IMR-90 (cell line): ENCODE results near the gene ATRNL1. TPM values are rescaled to one million over a fixed set of nuclear protein-coding genes. Genes with fewer than 3 reads are reported as not detected.

ENCODE experiments used
- ATAC-seq: fragments of 200-7000 bp; cut with Tn5 transposase; 2 replicates; pipeline ENCODE4 v1.9.1; 2020; ENCODE audit warnings: low read depth, mild to moderate bottlenecking, moderate library complexity
- BruUV-seq: library from RNA; stranded (reverse); fragments of 400-500 nt; replicated peaks from 2 replicates; lab custom pipeline; 2021; lab: Mats Ljungman, UMichigan
- CTCF ChIA-PET: fragments of 300-600 bp; formaldehyde crosslinking; extraction: SDS; loops from one replicate; lab custom pipeline; 2021; ENCODE audit warnings: antibody characterized with exemption; lab: Yijun Ruan, JAX
- POLR2A ChIA-PET: fragments of 300-600 bp; sonication (Branson Sonifier 250); formaldehyde crosslinking; loops from one replicate; lab custom pipeline; 2022; ENCODE audit warnings: antibody characterized with exemption; ENCODE audit not compliant: unreplicated experiment; lab: Charles Lee
- DNase-seq: peaks from one replicate; pipeline ENCODE4 v3.0.0; 2013
- H2AFZ ChIP-seq: replicated peaks from 2 replicates; pipeline ENCODE3; 2013; ENCODE audit warnings: low read length, mild to moderate bottlenecking; ENCODE audit not compliant: poor library complexity
- H2AK5ac ChIP-seq: 2 replicates; pipeline ENCODE4 v1.6.1; 2013; ENCODE audit warnings: low read depth, low read length, inconsistent platforms
- H2AK9ac ChIP-seq: replicated peaks from 2 replicates; pipeline ENCODE3; 2013; ENCODE audit warnings: mild to moderate bottlenecking, low read depth, low read length, moderate library complexity; ENCODE audit not compliant: poor library complexity
- H2BK120ac ChIP-seq: 2 replicates; pipeline ENCODE4 v1.6.1; 2013; ENCODE audit warnings: low read depth, low read length, inconsistent platforms
- H2BK15ac ChIP-seq: 3 replicates; pipeline ENCODE4 v1.6.1; 2013; ENCODE audit warnings: low read depth, low read length, inconsistent platforms
- H2BK20ac ChIP-seq: 2 replicates; pipeline ENCODE4 v1.6.1; 2013; ENCODE audit warnings: low read depth, mild to moderate bottlenecking, inconsistent platforms, low read length, moderate library complexity
- H2BK5ac ChIP-seq: 2 replicates; pipeline ENCODE4 v1.6.1; 2013; ENCODE audit warnings: mild to moderate bottlenecking, low read depth, low read length, inconsistent platforms; ENCODE audit not compliant: poor library complexity, severe bottlenecking
- H3K14ac ChIP-seq: replicated peaks from 2 replicates; pipeline ENCODE4 v1.6.1; 2013; ENCODE audit warnings: low read depth, low read length, inconsistent platforms
- H3K18ac ChIP-seq: 2 replicates; pipeline ENCODE4 v1.6.1; 2013; ENCODE audit warnings: low read depth, low read length, control low read depth
- H3K23ac ChIP-seq: 2 replicates; pipeline ENCODE4 v1.6.1; 2013; ENCODE audit warnings: low read depth, low read length, inconsistent platforms
- H3K27ac ChIP-seq: 2 replicates; pipeline ENCODE4 v1.5.1; 2013; ENCODE audit warnings: mild to moderate bottlenecking, control low read depth, low read length; ENCODE audit not compliant: insufficient read depth
- H3K27me3 ChIP-seq: 2 replicates; pipeline ENCODE4 v1.6.1; 2013; ENCODE audit warnings: low read length; ENCODE audit not compliant: control insufficient read depth, insufficient read depth
- H3K36me3 ChIP-seq: 2 replicates; pipeline ENCODE4 v1.6.1; 2013; ENCODE audit warnings: low read length, mixed read lengths; ENCODE audit not compliant: control insufficient read depth, insufficient read depth
- H3K4ac ChIP-seq: 2 replicates; pipeline ENCODE4 v1.6.1; 2013; ENCODE audit warnings: low read depth, low read length, inconsistent platforms
- H3K4me1 ChIP-seq: 2 replicates; pipeline ENCODE4 v1.6.1; 2013; ENCODE audit warnings: low read length, mixed read lengths; ENCODE audit not compliant: control insufficient read depth, insufficient read depth
- H3K4me2 ChIP-seq: 2 replicates; pipeline ENCODE4 v1.6.1; 2013; ENCODE audit warnings: low read depth, mild to moderate bottlenecking, control low read depth, low read length, moderate library complexity
- H3K4me3 ChIP-seq: 2 replicates; pipeline ENCODE4 v1.5.1; 2013; ENCODE audit warnings: low read depth, mild to moderate bottlenecking, control low read depth, low read length, moderate library complexity; ENCODE audit not compliant: insufficient read depth
- H3K56ac ChIP-seq: 2 replicates; pipeline ENCODE4 v1.6.1; 2013; ENCODE audit warnings: low read length, inconsistent platforms; ENCODE audit not compliant: insufficient read depth; ENCODE audit errors: extremely low read depth
- H3K79me1 ChIP-seq, 2 experiments: 2 replicates each; pipeline ENCODE4 v1.6.1; 2013; ENCODE audit warnings: low read length in 2 of 2, inconsistent platforms in 1 of 2, low read depth in 1 of 2
- H3K9ac ChIP-seq: 2 replicates; pipeline ENCODE4 v1.6.1; 2013; ENCODE audit warnings: low read depth, low read length, control low read depth
- H3K9me1 ChIP-seq: 2 replicates; pipeline ENCODE4 v1.6.1; 2013; ENCODE audit warnings: low read length, inconsistent platforms; ENCODE audit not compliant: insufficient read depth
- H3K9me3 ChIP-seq: 2 replicates; pipeline ENCODE4 v1.6.1; 2013; ENCODE audit warnings: low read length; ENCODE audit not compliant: control insufficient read depth, insufficient read depth
- H4K20me1 ChIP-seq: 2 replicates; pipeline ENCODE4 v1.6.1; 2013; ENCODE audit warnings: low read length, inconsistent platforms; ENCODE audit not compliant: insufficient read depth
- H4K5ac ChIP-seq: 2 replicates; pipeline ENCODE4 v1.6.1; 2013; ENCODE audit warnings: mild to moderate bottlenecking, low read depth, low read length, control low read depth
- H4K8ac ChIP-seq, 2 experiments: 2 replicates each; pipeline ENCODE4 v1.6.1; 2013; ENCODE audit warnings: low read depth in 2 of 2, low read length in 2 of 2, control low read depth in 1 of 2, inconsistent platforms in 1 of 2
- H4K91ac ChIP-seq: 2 replicates; pipeline ENCODE4 v1.6.1; 2013; ENCODE audit warnings: low read depth, low read length, inconsistent platforms; ENCODE audit not compliant: insufficient read depth
- BHLHE40 ChIP-seq: fragments of 150-350 bp; IDR thresholded peaks from 2 replicates; pipeline ENCODE4 v1.6.1; 2016; ENCODE audit warnings: mild to moderate bottlenecking, low read depth, low read length
- CHD1 ChIP-seq: IDR thresholded peaks from 2 replicates; pipeline ENCODE4 v1.6.1; 2012; ENCODE audit warnings: low read depth, low read length, improper control_type of control experiment
- ELK1 ChIP-seq: fragments of 150-350 bp; IDR thresholded peaks from 2 replicates; pipeline ENCODE4 v1.6.1; 2016; ENCODE audit warnings: low read depth, mild to moderate bottlenecking, low read length, moderate library complexity, borderline replicate concordance
- FOS ChIP-seq: fragments of 150-350 bp; IDR thresholded peaks from 2 replicates; pipeline ENCODE4 v1.6.1; 2016; ENCODE audit warnings: low read depth, low read length
- MAFK ChIP-seq: IDR thresholded peaks from 2 replicates; pipeline ENCODE4 v1.6.1; 2012; ENCODE audit warnings: low read depth, low read length, improper control_type of control experiment
- MAZ ChIP-seq: IDR thresholded peaks from 2 replicates; pipeline ENCODE4 v1.6.1; 2012; ENCODE audit warnings: low read depth, mild to moderate bottlenecking, low read length, improper control_type of control experiment, moderate library complexity, borderline replicate concordance
- MXI1 ChIP-seq: IDR thresholded peaks from 2 replicates; pipeline ENCODE4 v1.6.1; 2012; ENCODE audit warnings: low read depth, mild to moderate bottlenecking, low read length, moderate library complexity, borderline replicate concordance
- NFE2L2 ChIP-seq: fragments of 150-350 bp; IDR thresholded peaks from 2 replicates; pipeline ENCODE4 v1.6.1; 2016; ENCODE audit warnings: low read depth, mild to moderate bottlenecking, low read length
- POLR2A ChIP-seq: IDR thresholded peaks from 2 replicates; pipeline ENCODE4 v1.6.1; 2012; ENCODE audit warnings: mild to moderate bottlenecking, low read depth, low read length
- RAD21 ChIP-seq: IDR thresholded peaks from 2 replicates; pipeline ENCODE4 v1.6.1; 2012; ENCODE audit warnings: low read length, improper control_type of control experiment
- RFX5 ChIP-seq: IDR thresholded peaks from 2 replicates; pipeline ENCODE4 v1.8.0; 2012; ENCODE audit warnings: low read depth, mild to moderate bottlenecking, low read length, moderate library complexity
- SMC3 ChIP-seq: fragments of 150-350 bp; IDR thresholded peaks from 2 replicates; pipeline ENCODE4 v1.6.1; 2016; ENCODE audit warnings: low read depth, mild to moderate bottlenecking, antibody characterized with exemption, low read length, moderate library complexity
- USF2 ChIP-seq: fragments of 150-350 bp; IDR thresholded peaks from 2 replicates; pipeline ENCODE4 v1.6.1; 2017; ENCODE audit warnings: mild to moderate bottlenecking, antibody characterized with exemption, low read length, low read depth
- WGBS, 2 experiments: methylation state at CpG; one replicate each; pipeline versions ENCODE4 v1.1.5 to v1.1.7; 2013; ENCODE audit warnings: missing lambda C conversion rate in 2 of 2; ENCODE audit not compliant: insufficient read length in 1 of 2; ENCODE audit errors: extremely low coverage in 2 of 2; 5-methylcytosine and 5-hydroxymethylcytosine counted together
- dilution Hi-C: fragments of 300-500 bp; cut with HindIII; formaldehyde crosslinking; loops from one replicate; pipeline ENCODE4 v1.14.3; 2018; ENCODE audit warnings: low sequenced_read_pairs; ENCODE audit not compliant: unreplicated experiment
- in situ Hi-C: fragments of 300-500 bp; cut with MboI; formaldehyde crosslinking; loops from 3 replicates; pipeline ENCODE4 v1.14.3; 2019; ENCODE audit warnings: low sequenced_read_pairs, inconsistent platforms, mixed read lengths
- intact Hi-C: fragments of 100-400 bp; cut with micrococcal nuclease; formaldehyde crosslinking; loops from 2 replicates; pipeline ENCODE4 v1.10.0; 2022
- polyA plus RNA-seq, 3 experiments: library from polyadenylated mRNA; depleted of rRNA; stranded (reverse); fragments of >200 nt; gene quantifications; 2 replicates each; pipeline ENCODE4 v1.2.3, GENCODE V29; 2012; ENCODE audit warnings: low replicate concordance in 1 of 3
- total RNA-seq: library from RNA; depleted of rRNA; stranded (reverse); fragments of >200 nt; gene quantifications from 2 replicates; pipeline ENCODE4 v1.2.3, GENCODE V29; 2012

ATRNL1 gene
- total and polyA plus RNA-seq, 2 of the 4 experiments (the other 2 are of a cell fraction) = 0.18 to 0.19 TPM

DNA sequence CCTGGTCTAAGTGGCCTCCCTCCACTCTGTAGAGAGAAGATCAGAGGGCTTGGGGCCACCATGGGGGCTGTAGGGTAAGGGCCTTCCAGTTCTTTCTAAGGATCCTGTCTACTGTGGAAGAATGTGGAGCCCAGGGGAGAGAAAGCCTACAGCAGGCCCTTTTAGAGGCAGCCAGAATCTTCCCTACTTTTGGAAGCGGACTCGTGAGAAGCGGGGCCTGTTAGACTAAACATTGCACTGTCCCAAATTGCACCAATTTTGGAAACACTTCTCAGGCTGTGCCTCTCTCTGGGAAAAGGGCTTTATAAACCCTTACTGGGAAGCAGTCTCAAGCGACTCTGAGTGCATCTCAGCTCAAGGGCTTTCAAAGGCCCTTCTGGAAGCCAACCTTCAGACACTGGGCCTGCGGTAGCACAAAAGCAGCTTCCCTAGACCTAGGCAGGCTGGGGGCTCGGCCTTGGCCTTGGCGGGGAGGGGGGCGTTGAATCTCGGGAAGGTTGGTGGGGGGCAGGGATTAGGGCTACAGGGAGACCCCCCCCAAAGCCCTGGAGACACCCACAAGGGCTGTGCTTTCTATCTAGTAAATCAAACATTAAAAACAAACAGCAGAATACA is 881.8 kb downstream of the ATRNL1 start:
- Histone ChIP-seq H2AK5ac (no peak overlapping the region), H3K4ac (no peak overlapping the region), H3K9me1 (no peaks in the 10 kb centered on the region), H2BK20ac (no peak overlapping the region), H3K36me3 (no peaks in the 10 kb centered on the region), H4K5ac (no peak overlapping the region), H3K4me3 (no peak overlapping the region), H4K20me1 (no peaks in the 10 kb centered on the region), H4K91ac (no peak overlapping the region), H3K27me3 (peaks cover 7% of the 10 kb centered on the region), H4K8ac (no peak overlapping the region), H2BK120ac (no peak overlapping the region), H3K18ac (no peak overlapping the region), H2AFZ (no peak overlapping the region), H2BK5ac (no peak overlapping the region), H3K23ac (no peak overlapping the region), H3K4me1 (no peaks in the 10 kb centered on the region), H3K9ac (no peak overlapping the region), H3K14ac (no peak overlapping the region), H3K4me2 (no peak overlapping the region), H2BK15ac (no peak overlapping the region), H3K9me3 (no peaks in the 10 kb centered on the region), H2AK9ac (no peak overlapping the region), H3K79me1 (no peaks in the 10 kb centered on the region), H3K27ac (no peak overlapping the region), H3K56ac (no peak overlapping the region)
- TF ChIP-seq USF2 (no peak), ELK1 (no peak), RFX5 (no peak), NFE2L2 (no peak), POLR2A (no peak), FOS (no peak), CHD1 (no peak), MAZ (no peak), SMC3 (no peak), MXI1 (no peak), MAFK (no peak), RAD21 (no peak), BHLHE40 (no peak)
- ChIA-PET POLR2A (no interaction called here), CTCF (no interaction called here)
- intact Hi-C loops = no loop called here
- in situ Hi-C loops = no loop called here
- ATAC-seq = no peak
- no CpG with 5 or more reads among the region's 9 CpGs for WGBS, 2 experiments
- dilution Hi-C loops = no loop called here
- no peak for DNase-seq
- no TSS peak for BruUV-seq
